IMR-90 (cell line): ENCODE measurements around the gene ITGAX. TPM values are rescaled to one million over a fixed set of nuclear protein-coding genes. Genes with fewer than 3 reads are reported as not detected.

ENCODE experiments used
- ATAC-seq: fragments of 200-7000 bp; cut with Tn5 transposase; 2 replicates; pipeline ENCODE4 v1.9.1; 2020; ENCODE audit warnings: low read depth, mild to moderate bottlenecking, moderate library complexity
- BruUV-seq: library from RNA; stranded (reverse); fragments of 400-500 nt; replicated peaks from 2 replicates; lab custom pipeline; 2021; lab: Mats Ljungman, UMichigan
- CTCF ChIA-PET: fragments of 300-600 bp; formaldehyde crosslinking; extraction: SDS; loops from one replicate; lab custom pipeline; 2021; ENCODE audit warnings: antibody characterized with exemption; lab: Yijun Ruan, JAX
- POLR2A ChIA-PET: fragments of 300-600 bp; sonication (Branson Sonifier 250); formaldehyde crosslinking; loops from one replicate; lab custom pipeline; 2022; ENCODE audit warnings: antibody characterized with exemption; ENCODE audit not compliant: unreplicated experiment; lab: Charles Lee
- DNase-seq: peaks from one replicate; pipeline ENCODE4 v3.0.0; 2013
- H2AFZ ChIP-seq: replicated peaks from 2 replicates; pipeline ENCODE3; 2013; ENCODE audit warnings: low read length, mild to moderate bottlenecking; ENCODE audit not compliant: poor library complexity
- H2AK5ac ChIP-seq: 2 replicates; pipeline ENCODE4 v1.6.1; 2013; ENCODE audit warnings: low read depth, low read length, inconsistent platforms
- H2AK9ac ChIP-seq: replicated peaks from 2 replicates; pipeline ENCODE3; 2013; ENCODE audit warnings: mild to moderate bottlenecking, low read depth, low read length, moderate library complexity; ENCODE audit not compliant: poor library complexity
- H2BK120ac ChIP-seq: 2 replicates; pipeline ENCODE4 v1.6.1; 2013; ENCODE audit warnings: low read depth, low read length, inconsistent platforms
- H2BK15ac ChIP-seq: 3 replicates; pipeline ENCODE4 v1.6.1; 2013; ENCODE audit warnings: low read depth, low read length, inconsistent platforms
- H2BK20ac ChIP-seq: 2 replicates; pipeline ENCODE4 v1.6.1; 2013; ENCODE audit warnings: low read depth, mild to moderate bottlenecking, inconsistent platforms, low read length, moderate library complexity
- H2BK5ac ChIP-seq: 2 replicates; pipeline ENCODE4 v1.6.1; 2013; ENCODE audit warnings: mild to moderate bottlenecking, low read depth, low read length, inconsistent platforms; ENCODE audit not compliant: poor library complexity, severe bottlenecking
- H3K14ac ChIP-seq: replicated peaks from 2 replicates; pipeline ENCODE4 v1.6.1; 2013; ENCODE audit warnings: low read depth, low read length, inconsistent platforms
- H3K18ac ChIP-seq: 2 replicates; pipeline ENCODE4 v1.6.1; 2013; ENCODE audit warnings: low read depth, low read length, control low read depth
- H3K23ac ChIP-seq: 2 replicates; pipeline ENCODE4 v1.6.1; 2013; ENCODE audit warnings: low read depth, low read length, inconsistent platforms
- H3K27ac ChIP-seq: 2 replicates; pipeline ENCODE4 v1.5.1; 2013; ENCODE audit warnings: mild to moderate bottlenecking, control low read depth, low read length; ENCODE audit not compliant: insufficient read depth
- H3K27me3 ChIP-seq: 2 replicates; pipeline ENCODE4 v1.6.1; 2013; ENCODE audit warnings: low read length; ENCODE audit not compliant: control insufficient read depth, insufficient read depth
- H3K36me3 ChIP-seq: 2 replicates; pipeline ENCODE4 v1.6.1; 2013; ENCODE audit warnings: low read length, mixed read lengths; ENCODE audit not compliant: control insufficient read depth, insufficient read depth
- H3K4ac ChIP-seq: 2 replicates; pipeline ENCODE4 v1.6.1; 2013; ENCODE audit warnings: low read depth, low read length, inconsistent platforms
- H3K4me1 ChIP-seq: 2 replicates; pipeline ENCODE4 v1.6.1; 2013; ENCODE audit warnings: low read length, mixed read lengths; ENCODE audit not compliant: control insufficient read depth, insufficient read depth
- H3K4me2 ChIP-seq: 2 replicates; pipeline ENCODE4 v1.6.1; 2013; ENCODE audit warnings: low read depth, mild to moderate bottlenecking, control low read depth, low read length, moderate library complexity
- H3K4me3 ChIP-seq: 2 replicates; pipeline ENCODE4 v1.5.1; 2013; ENCODE audit warnings: low read depth, mild to moderate bottlenecking, control low read depth, low read length, moderate library complexity; ENCODE audit not compliant: insufficient read depth
- H3K56ac ChIP-seq: 2 replicates; pipeline ENCODE4 v1.6.1; 2013; ENCODE audit warnings: low read length, inconsistent platforms; ENCODE audit not compliant: insufficient read depth; ENCODE audit errors: extremely low read depth
- H3K79me1 ChIP-seq, 2 experiments: 2 replicates each; pipeline ENCODE4 v1.6.1; 2013; ENCODE audit warnings: low read length in 2 of 2, inconsistent platforms in 1 of 2, low read depth in 1 of 2
- H3K9ac ChIP-seq: 2 replicates; pipeline ENCODE4 v1.6.1; 2013; ENCODE audit warnings: low read depth, low read length, control low read depth
- H3K9me1 ChIP-seq: 2 replicates; pipeline ENCODE4 v1.6.1; 2013; ENCODE audit warnings: low read length, inconsistent platforms; ENCODE audit not compliant: insufficient read depth
- H3K9me3 ChIP-seq: 2 replicates; pipeline ENCODE4 v1.6.1; 2013; ENCODE audit warnings: low read length; ENCODE audit not compliant: control insufficient read depth, insufficient read depth
- H4K20me1 ChIP-seq: 2 replicates; pipeline ENCODE4 v1.6.1; 2013; ENCODE audit warnings: low read length, inconsistent platforms; ENCODE audit not compliant: insufficient read depth
- H4K5ac ChIP-seq: 2 replicates; pipeline ENCODE4 v1.6.1; 2013; ENCODE audit warnings: mild to moderate bottlenecking, low read depth, low read length, control low read depth
- H4K8ac ChIP-seq, 2 experiments: 2 replicates each; pipeline ENCODE4 v1.6.1; 2013; ENCODE audit warnings: low read depth in 2 of 2, low read length in 2 of 2, control low read depth in 1 of 2, inconsistent platforms in 1 of 2
- H4K91ac ChIP-seq: 2 replicates; pipeline ENCODE4 v1.6.1; 2013; ENCODE audit warnings: low read depth, low read length, inconsistent platforms; ENCODE audit not compliant: insufficient read depth
- BHLHE40 ChIP-seq: fragments of 150-350 bp; IDR thresholded peaks from 2 replicates; pipeline ENCODE4 v1.6.1; 2016; ENCODE audit warnings: mild to moderate bottlenecking, low read depth, low read length
- CEBPB ChIP-seq: IDR thresholded peaks from 2 replicates; pipeline ENCODE4 v1.6.1; 2012; ENCODE audit warnings: low read depth, low read length, improper control_type of control experiment
- CHD1 ChIP-seq: IDR thresholded peaks from 2 replicates; pipeline ENCODE4 v1.6.1; 2012; ENCODE audit warnings: low read depth, low read length, improper control_type of control experiment
- FOS ChIP-seq: fragments of 150-350 bp; IDR thresholded peaks from 2 replicates; pipeline ENCODE4 v1.6.1; 2016; ENCODE audit warnings: low read depth, low read length
- NFE2L2 ChIP-seq: fragments of 150-350 bp; IDR thresholded peaks from 2 replicates; pipeline ENCODE4 v1.6.1; 2016; ENCODE audit warnings: low read depth, mild to moderate bottlenecking, low read length
- RCOR1 ChIP-seq: IDR thresholded peaks from 2 replicates; pipeline ENCODE4 v1.6.1; 2012; ENCODE audit warnings: mild to moderate bottlenecking, low read length, improper control_type of control experiment; ENCODE audit not compliant: insufficient replicate concordance
- RFX5 ChIP-seq: IDR thresholded peaks from 2 replicates; pipeline ENCODE4 v1.8.0; 2012; ENCODE audit warnings: low read depth, mild to moderate bottlenecking, low read length, moderate library complexity
- SMC3 ChIP-seq: fragments of 150-350 bp; IDR thresholded peaks from 2 replicates; pipeline ENCODE4 v1.6.1; 2016; ENCODE audit warnings: low read depth, mild to moderate bottlenecking, antibody characterized with exemption, low read length, moderate library complexity
- WGBS, 2 experiments: methylation state at CpG; one replicate each; pipeline versions ENCODE4 v1.1.5 to v1.1.7; 2013; ENCODE audit warnings: missing lambda C conversion rate in 2 of 2; ENCODE audit not compliant: insufficient read length in 1 of 2; ENCODE audit errors: extremely low coverage in 2 of 2; 5-methylcytosine and 5-hydroxymethylcytosine counted together
- dilution Hi-C: fragments of 300-500 bp; cut with HindIII; formaldehyde crosslinking; loops from one replicate; pipeline ENCODE4 v1.14.3; 2018; ENCODE audit warnings: low sequenced_read_pairs; ENCODE audit not compliant: unreplicated experiment
- in situ Hi-C: fragments of 300-500 bp; cut with MboI; formaldehyde crosslinking; loops from 3 replicates; pipeline ENCODE4 v1.14.3; 2019; ENCODE audit warnings: low sequenced_read_pairs, inconsistent platforms, mixed read lengths
- intact Hi-C: fragments of 100-400 bp; cut with micrococcal nuclease; formaldehyde crosslinking; loops from 2 replicates; pipeline ENCODE4 v1.10.0; 2022
- polyA plus RNA-seq, 3 experiments: library from polyadenylated mRNA; depleted of rRNA; stranded (reverse); fragments of >200 nt; gene quantifications; 2 replicates each; pipeline ENCODE4 v1.2.3, GENCODE V29; 2012; ENCODE audit warnings: low replicate concordance in 1 of 3
- total RNA-seq: library from RNA; depleted of rRNA; stranded (reverse); fragments of >200 nt; gene quantifications from 2 replicates; pipeline ENCODE4 v1.2.3, GENCODE V29; 2012
- TF ChIP-seq, protein P1 (sequence below): fragments of 150-350 bp; IDR thresholded peaks from 2 replicates; pipeline ENCODE4 v1.6.1; 2016; ENCODE audit warnings: low read depth, mild to moderate bottlenecking, low read length, moderate library complexity, borderline replicate concordance
- TF ChIP-seq, protein P2 (sequence below): fragments of 150-350 bp; IDR thresholded peaks from 2 replicates; pipeline ENCODE4 v1.6.1; 2017; ENCODE audit warnings: mild to moderate bottlenecking, antibody characterized with exemption, low read length, low read depth

The ITGAX gene
- total and polyA plus RNA-seq, 2 of the 4 experiments (the other 2 are of a cell fraction), result 0.09 to 0.18 TPM

DNA sequence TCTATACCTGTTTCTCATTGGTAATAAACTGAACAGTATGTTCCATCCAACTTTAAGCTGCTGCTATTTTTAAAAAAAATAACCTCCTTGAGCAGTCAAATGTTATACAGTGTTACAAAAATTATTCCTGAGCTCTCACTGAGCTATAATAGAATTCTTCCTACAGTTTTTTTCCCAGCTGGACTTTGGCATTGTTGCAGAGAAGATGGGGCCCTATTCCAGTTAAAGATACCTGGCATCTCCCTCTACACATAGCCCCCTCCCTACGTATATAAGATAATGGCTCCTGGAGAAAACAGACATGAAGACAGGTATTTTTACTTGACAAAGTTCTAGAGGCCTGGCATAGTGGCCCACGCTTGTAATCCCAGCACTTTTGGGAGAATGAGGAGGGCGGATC is 74.8 kb downstream of the ITGAX start:
- no peak overlapping the region for H2BK15ac ChIP-seq
- H3K4me3 ChIP-seq, result no peak overlapping the region
- no peak overlapping the region for H3K18ac ChIP-seq
- in situ Hi-C loops (no loop called here), dilution Hi-C loops (no loop called here), intact Hi-C loops (no loop called here)
- H3K9me1 ChIP-seq, result no peaks in the 10 kb centered on the region
- no peak overlapping the region for H4K91ac ChIP-seq
- POLR2A ChIA-PET, result no interaction called here
- H3K9ac ChIP-seq, result no peak overlapping the region
- H2AFZ ChIP-seq, result no peak overlapping the region
- H3K79me1 ChIP-seq, result no peaks in the 10 kb centered on the region
- H3K56ac ChIP-seq, result no peak overlapping the region
- CTCF ChIA-PET, result no interaction called here
- H3K4ac ChIP-seq, result no peak overlapping the region
- no peaks in the 10 kb centered on the region for H3K4me1 ChIP-seq
- H2BK120ac ChIP-seq, result no peak overlapping the region
- no peaks in the 10 kb centered on the region for H3K36me3 ChIP-seq
- DNase-seq (no peak), ATAC-seq (no peak)
- H2AK5ac ChIP-seq, result no peak overlapping the region
- H2BK5ac ChIP-seq, result no peak overlapping the region
- H3K27ac ChIP-seq, result no peak overlapping the region
- H3K14ac ChIP-seq, result no peak overlapping the region
- H4K20me1 ChIP-seq, result no peaks in the 10 kb centered on the region
- H3K9me3 ChIP-seq, result no peaks in the 10 kb centered on the region; the same call in 1 of the 2 replicates
- WGBS, 2 experiments, result no CpG with 5 or more reads among the region's 3 CpGs
- BruUV-seq, result no TSS peak
- peaks cover 24% of the 10 kb centered on the region for H3K27me3 ChIP-seq
- H4K5ac ChIP-seq, result no peak overlapping the region
- no peak overlapping the region for H2BK20ac ChIP-seq
- no peak overlapping the region for H2AK9ac ChIP-seq
- H4K8ac ChIP-seq, result no peak overlapping the region
- no peak overlapping the region for H3K4me2 ChIP-seq
- TF ChIP-seq FOS (no peak), RCOR1 (no peak), CEBPB (no peak), CHD1 (no peak), BHLHE40 (no peak), SMC3 (no peak), RFX5 (no peak), NFE2L2 (no peak)
- TF ChIP-seq, protein P1, sequence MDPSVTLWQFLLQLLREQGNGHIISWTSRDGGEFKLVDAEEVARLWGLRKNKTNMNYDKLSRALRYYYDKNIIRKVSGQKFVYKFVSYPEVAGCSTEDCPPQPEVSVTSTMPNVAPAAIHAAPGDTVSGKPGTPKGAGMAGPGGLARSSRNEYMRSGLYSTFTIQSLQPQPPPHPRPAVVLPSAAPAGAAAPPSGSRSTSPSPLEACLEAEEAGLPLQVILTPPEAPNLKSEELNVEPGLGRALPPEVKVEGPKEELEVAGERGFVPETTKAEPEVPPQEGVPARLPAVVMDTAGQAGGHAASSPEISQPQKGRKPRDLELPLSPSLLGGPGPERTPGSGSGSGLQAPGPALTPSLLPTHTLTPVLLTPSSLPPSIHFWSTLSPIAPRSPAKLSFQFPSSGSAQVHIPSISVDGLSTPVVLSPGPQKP, result no peak
- TF ChIP-seq, protein P2, sequence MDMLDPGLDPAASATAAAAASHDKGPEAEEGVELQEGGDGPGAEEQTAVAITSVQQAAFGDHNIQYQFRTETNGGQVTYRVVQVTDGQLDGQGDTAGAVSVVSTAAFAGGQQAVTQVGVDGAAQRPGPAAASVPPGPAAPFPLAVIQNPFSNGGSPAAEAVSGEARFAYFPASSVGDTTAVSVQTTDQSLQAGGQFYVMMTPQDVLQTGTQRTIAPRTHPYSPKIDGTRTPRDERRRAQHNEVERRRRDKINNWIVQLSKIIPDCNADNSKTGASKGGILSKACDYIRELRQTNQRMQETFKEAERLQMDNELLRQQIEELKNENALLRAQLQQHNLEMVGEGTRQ, result no peak
- H3K23ac ChIP-seq, result no peak overlapping the region
